ENCODE data around the gene RASGRP4.

RASGRP4 gene

GRCh38 chr19:38389101-38389925 is 36.7 kb downstream of the RASGRP4 start:
- DNase-seq (ENCODE audit: low read depth in 2 of 2), result no peak

- DNase-seq (ENCODE audit: low read depth in 2 of 2), result no peak
These were observed 37.5 kb downstream of the RASGRP4 start, which contains the start of gene SPRED3 for GRCh38 chr19:38388349-38389100. SPRED3 (plus strand) TSS chr19:38388697; CDS start chr19:38390303, 1,606 bp downstream.

- DNase-seq (ENCODE audit: low read depth in 2 of 2), result peak; percentile 41 to 57
These were observed 38.3 kb downstream of the RASGRP4 start, which contains the start of gene GGN for GRCh38 chr19:38387550-38388348. GGN (minus strand) TSS chr19:38388034; CDS start chr19:38387261, 773 bp downstream.

GRCh38 chr19:38386971-38387549 is 39.0 kb downstream of the RASGRP4 start:
- no peak for DNase-seq (ENCODE audit: low read depth in 2 of 2)

- no peak for DNase-seq (ENCODE audit: low read depth in 2 of 2)
These were observed 39.6 kb downstream of the RASGRP4 start for GRCh38 chr19:38386300-38386970.

- no peak for DNase-seq (ENCODE audit: low read depth in 2 of 2)
These were observed 40.2 kb downstream of the RASGRP4 start for GRCh38 chr19:38385804-38386257.

GRCh38 chr19:38385057-38385803 is 40.8 kb downstream of the RASGRP4 start:
- DNase-seq (ENCODE audit: low read depth in 2 of 2), result no peak

- no peak for DNase-seq (ENCODE audit: low read depth in 2 of 2)
These were observed 41.6 kb downstream of the RASGRP4 start for GRCh38 chr19:38384209-38385027.

GRCh38 chr19:38383743-38384142 is 42.3 kb downstream of the RASGRP4 start:
- DNase-seq (ENCODE audit: low read depth in 2 of 2), result no peak

- no peak for DNase-seq (ENCODE audit: low read depth in 2 of 2)
These were observed 42.8 kb downstream of the RASGRP4 start for GRCh38 chr19:38383184-38383583.

GRCh38 chr19:38381138-38381537 is 44.9 kb downstream of the RASGRP4 start:
- no peak for DNase-seq (ENCODE audit: low read depth in 2 of 2)

GRCh38 chr19:38378866-38379265 is 47.2 kb downstream of the RASGRP4 start:
- DNase-seq (ENCODE audit: low read depth in 2 of 2), result no peak

GRCh38 chr19:38377052-38377451 is 49.0 kb downstream of the RASGRP4 start:
- DNase-seq (ENCODE audit: low read depth in 2 of 2), result no peak

- DNase-seq (ENCODE audit: low read depth in 2 of 2), result no peak
These were observed 49.4 kb downstream of the RASGRP4 start for GRCh38 chr19:38376576-38376975.

- DNase-seq (ENCODE audit: low read depth in 2 of 2), result no peak
These were observed 50.3 kb downstream of the RASGRP4 start for GRCh38 chr19:38375748-38376147.

- DNase-seq (ENCODE audit: low read depth in 2 of 2), result no peak
These were observed 50.9 kb downstream of the RASGRP4 start for GRCh38 chr19:38375098-38375493.

GRCh38 chr19:38374332-38375097 is 51.5 kb downstream of the RASGRP4 start, which contains the start of gene PSMD8:
PSMD8 (plus strand) TSS chr19:38374571; CDS start chr19:38374602, 31 bp downstream.
- peak; percentile 97 for DNase-seq (ENCODE audit: low read depth in 2 of 2)

GRCh38 chr19:38373907-38374331 is 52.1 kb downstream of the RASGRP4 start:
- no peak for DNase-seq (ENCODE audit: low read depth in 2 of 2)

Measured in stimulated activated CD8-positive, alpha-beta memory T cell treated with anti-CD3 and anti-CD28 coated beads, Interleukin-2, amount 100 ng/mL, for 1 hour (primary cell).